PC-9 (cell line): ENCODE measurements around the gene IBA57. TPM values are rescaled to one million over a fixed set of nuclear protein-coding genes. Genes with fewer than 3 reads are reported as not detected.

Source experiments
- BruUV-seq: library from RNA; stranded (reverse); fragments of 400-500 nt; replicated peaks from 2 replicates; lab custom pipeline; 2021; lab: Mats Ljungman, UMichigan
- CTCF ChIA-PET: fragments of 300-600 bp; sonication (Branson Sonifier 250); formaldehyde crosslinking; loops from one replicate; lab custom pipeline; 2022; ENCODE audit warnings: antibody characterized with exemption; lab: Charles Lee
- POLR2A ChIA-PET: fragments of 300-600 bp; sonication (Branson Sonifier 250); formaldehyde crosslinking; loops from one replicate; lab custom pipeline; 2022; ENCODE audit warnings: antibody characterized with exemption; ENCODE audit not compliant: unreplicated experiment; lab: Charles Lee
- DNase-seq, 2 experiments: peaks; one replicate each; pipeline versions ENCODE4 v3.0.0 to v3.0.0-alpha.2; 2015 to 2022; ENCODE audit warnings: mixed read lengths in 1 of 2
- H2AFZ ChIP-seq: fragments of 200-600 bp; sonication (generic); 2 replicates; pipeline ENCODE4 v1.8.1; 2017; ENCODE audit warnings: antibody characterized with exemption
- H3F3A ChIP-seq: fragments of 200-600 bp; sonication (generic); 2 replicates; pipeline ENCODE4 v1.8.1; 2017; ENCODE audit warnings: antibody characterized with exemption, mild to moderate bottlenecking, low read depth; ENCODE audit not compliant: insufficient read depth
- H3K27ac ChIP-seq: fragments of 200-600 bp; sonication (generic); 2 replicates; pipeline ENCODE4 v1.6.1; 2016; ENCODE audit warnings: mixed run types
- H3K27me3 ChIP-seq: fragments of 200-600 bp; sonication (generic); 2 replicates; pipeline ENCODE4 v1.6.1; 2016; ENCODE audit warnings: low read depth, mixed run types; ENCODE audit not compliant: insufficient read depth
- H3K36me3 ChIP-seq: fragments of 200-600 bp; sonication (generic); 2 replicates; pipeline ENCODE4 v1.6.1; 2016; ENCODE audit warnings: low read depth, mixed run types
- H3K4me1 ChIP-seq: fragments of 200-600 bp; sonication (generic); replicated peaks from 2 replicates; pipeline ENCODE4 v1.6.1; 2016; ENCODE audit warnings: mixed run types; ENCODE audit not compliant: insufficient read depth
- H3K4me2 ChIP-seq: fragments of 200-600 bp; sonication (generic); 2 replicates; pipeline ENCODE4 v1.6.1; 2017; ENCODE audit warnings: mixed run types
- H3K4me3 ChIP-seq: fragments of 200-600 bp; sonication (generic); 2 replicates; pipeline ENCODE4 v1.6.1; 2016; ENCODE audit warnings: mixed run types
- H3K79me2 ChIP-seq: fragments of 200-600 bp; sonication (generic); 2 replicates; pipeline ENCODE4 v1.6.1; 2017; ENCODE audit warnings: low read depth, mixed run types
- H3K9me2 ChIP-seq: fragments of 200-600 bp; sonication (generic); 2 replicates; pipeline ENCODE4 v1.8.1; 2017; ENCODE audit warnings: mild to moderate bottlenecking; ENCODE audit not compliant: insufficient read depth
- H3K9me3 ChIP-seq: fragments of 200-600 bp; sonication (generic); 2 replicates; pipeline ENCODE4 v1.8.1; 2016; ENCODE audit warnings: low read depth; ENCODE audit not compliant: insufficient read depth
- H4K20me1 ChIP-seq: fragments of 200-600 bp; sonication (generic); 2 replicates; pipeline ENCODE4 v1.8.1; 2017; ENCODE audit not compliant: insufficient read depth
- CTCF ChIP-seq: fragments of 200-600 bp; sonication (generic); conservative IDR thresholded peaks from 2 replicates; pipeline ENCODE4 v1.6.1; 2017; ENCODE audit warnings: mixed run types, antibody characterized with exemption, mild to moderate bottlenecking, moderate library complexity
- EZH2 ChIP-seq: fragments of 200-600 bp; sonication (generic); IDR thresholded peaks from 2 replicates; pipeline ENCODE4 v1.8.0; 2017; ENCODE audit warnings: antibody characterized with exemption, low read depth
- intact Hi-C: fragments of 100-400 bp; cut with micrococcal nuclease; formaldehyde crosslinking; loops from one replicate; pipeline ENCODE4 v1.10.0; 2022; ENCODE audit not compliant: unreplicated experiment
- total RNA-seq: library from RNA; stranded (reverse); gene quantifications from 2 replicates; pipeline ENCODE4 v1.2.3, GENCODE V29; 2021

IBA57 gene
- total RNA-seq, 1 experiment from 2014 or later, result 7.8 TPM

DNA sequence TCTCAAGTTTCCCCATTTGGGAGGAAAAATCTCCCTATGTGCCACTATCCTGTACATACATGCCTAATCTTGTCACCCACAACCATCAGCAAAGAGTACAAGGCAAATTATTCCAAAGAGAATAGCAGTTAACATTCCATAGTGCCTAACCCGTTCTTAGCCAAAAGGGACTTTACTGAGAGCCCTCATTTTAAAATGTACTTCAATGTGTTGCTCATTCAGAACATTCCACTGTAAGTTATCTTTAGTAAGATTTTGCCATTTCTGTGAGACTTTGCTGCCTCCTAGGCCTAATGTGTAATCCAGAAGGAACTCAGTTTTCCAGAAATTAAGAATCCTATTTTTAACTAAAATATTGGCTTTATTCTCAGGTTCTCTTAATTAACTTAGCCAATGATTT lies 45.3 kb upstream of the IBA57 start:
- Histone ChIP-seq H3K79me2 (no peaks in the 10 kb centered on the region), H3K4me1 (no peaks in the 10 kb centered on the region), H3K36me3 (no peaks in the 10 kb centered on the region), H3K9me2 (no peaks in the 10 kb centered on the region), H3K27ac (no peak overlapping the region), H3K27me3 (no peaks in the 10 kb centered on the region), H3K4me3 (no peak overlapping the region), H2AFZ (no peak overlapping the region), H3F3A (no peaks in the 10 kb centered on the region; the same call in 1 of the 2 replicates), H3K4me2 (no peak overlapping the region), H3K9me3 (peaks cover 12% of the 10 kb centered on the region; the same call in 1 of the 2 replicates), H4K20me1 (no peaks in the 10 kb centered on the region)
- POLR2A ChIA-PET, result interaction anchor here (0.6 kb wide), 1 partner anchor 167 kb away, joined by 3 read pairs; no protein-coding TSS in a partner anchor
- DNase-seq, result no peak
- intact Hi-C loops, result no loop called here
- CTCF ChIA-PET, result no interaction called here
- BruUV-seq, result no TSS peak
- TF ChIP-seq CTCF (no peak), EZH2 (no peak)

- Histone ChIP-seq H2AFZ (no peak overlapping the region), H3K79me2 (no peaks in the 10 kb centered on the region), H3K4me1 (no peaks in the 10 kb centered on the region), H4K20me1 (no peaks in the 10 kb centered on the region), H3K4me3 (no peak overlapping the region), H3K27ac (no peak overlapping the region), H3K9me2 (no peaks in the 10 kb centered on the region), H3F3A (no peaks in the 10 kb centered on the region; the same call in 1 of the 2 replicates), H3K9me3 (peaks cover 12% of the 10 kb centered on the region; the same call in 1 of the 2 replicates), H3K27me3 (no peaks in the 10 kb centered on the region), H3K36me3 (no peaks in the 10 kb centered on the region), H3K4me2 (no peak overlapping the region)
- no TSS peak for BruUV-seq
- ChIA-PET POLR2A (interaction anchor here (0.6 to 0.7 kb wide), 2 partner anchors 76 to 167 kb away, joined by 3 read pairs; no protein-coding TSS in a partner anchor), CTCF (no interaction called here)
- intact Hi-C loops, result no loop called here
- no peak for DNase-seq
- TF ChIP-seq EZH2 (no peak), CTCF (no peak)
These were observed 44.6 kb upstream of the IBA57 start for GRCh38 chr1:228120857-228121489.

DNA sequence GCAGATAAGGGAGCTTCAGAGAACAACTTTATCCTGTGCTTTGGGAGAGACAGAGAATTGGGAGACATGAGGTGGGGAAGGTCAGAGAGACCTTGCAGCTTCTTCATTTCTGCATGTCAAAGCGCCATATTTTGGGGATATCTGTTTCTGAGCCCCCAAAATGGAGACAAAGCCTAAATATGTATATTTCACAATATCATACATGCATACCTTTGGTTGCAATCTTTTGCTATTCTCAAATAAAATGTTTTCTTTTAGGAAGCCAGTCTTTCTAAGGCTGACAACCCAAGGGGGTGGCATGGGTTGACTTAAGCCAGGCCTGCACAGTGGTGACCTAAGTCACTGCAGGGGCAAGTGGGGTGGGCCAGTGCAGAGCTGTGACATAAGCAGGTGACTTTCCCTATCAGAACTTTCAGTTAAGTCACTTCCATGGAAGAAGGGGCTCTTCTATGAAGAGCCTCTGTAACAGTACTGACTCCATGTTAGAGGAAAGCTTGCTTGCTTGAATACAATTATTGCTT lies 42.6 kb upstream of the IBA57 start:
- H3K27me3 ChIP-seq, result no peaks in the 10 kb centered on the region
- no peak overlapping the region for H3K4me3 ChIP-seq
- H3K9me3 ChIP-seq, result peaks cover 10% of the 10 kb centered on the region; the same call in 1 of the 2 replicates
- H3K4me1 ChIP-seq, result no peaks in the 10 kb centered on the region
- DNase-seq, result no peak
- no peaks in the 10 kb centered on the region for H3K36me3 ChIP-seq
- no TSS peak for BruUV-seq
- ChIA-PET CTCF (interaction anchor here (0.6 kb wide), 1 partner anchor 12 kb away, joined by 5 read pairs; no protein-coding TSS in a partner anchor), POLR2A (no interaction called here)
- H4K20me1 ChIP-seq, result no peaks in the 10 kb centered on the region
- TF ChIP-seq CTCF (no peak), EZH2 (no peak)
- H3F3A ChIP-seq, result no peaks in the 10 kb centered on the region; the same call in 1 of the 2 replicates
- H3K79me2 ChIP-seq, result no peaks in the 10 kb centered on the region
- intact Hi-C loops, result no loop called here
- H3K9me2 ChIP-seq, result no peaks in the 10 kb centered on the region
- no peak overlapping the region for H3K27ac ChIP-seq
- H2AFZ ChIP-seq, result no peak overlapping the region
- no peak overlapping the region for H3K4me2 ChIP-seq
